ENCODE measurements around the gene CNTN1.

DNA sequence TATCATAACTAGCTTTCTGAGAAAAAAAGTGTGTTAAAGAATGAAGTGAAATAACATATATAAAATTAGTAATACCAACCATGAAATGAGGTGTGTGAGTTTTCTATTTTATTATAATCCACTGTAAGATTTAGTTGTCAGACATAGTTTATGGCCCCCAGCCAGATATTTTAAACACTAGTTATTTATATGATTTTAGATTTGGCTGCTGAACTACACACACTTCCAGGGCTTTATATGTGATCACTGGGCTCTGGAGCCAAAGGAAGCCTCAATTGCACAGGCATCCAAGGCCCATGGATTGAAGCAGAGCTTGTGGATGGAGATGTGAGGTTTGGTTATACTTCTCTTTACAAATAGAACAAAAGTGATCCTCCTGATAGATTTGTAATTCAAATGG lies 48.7 kb upstream of the CNTN1 start:
- TF ChIP-seq, protein P1, sequence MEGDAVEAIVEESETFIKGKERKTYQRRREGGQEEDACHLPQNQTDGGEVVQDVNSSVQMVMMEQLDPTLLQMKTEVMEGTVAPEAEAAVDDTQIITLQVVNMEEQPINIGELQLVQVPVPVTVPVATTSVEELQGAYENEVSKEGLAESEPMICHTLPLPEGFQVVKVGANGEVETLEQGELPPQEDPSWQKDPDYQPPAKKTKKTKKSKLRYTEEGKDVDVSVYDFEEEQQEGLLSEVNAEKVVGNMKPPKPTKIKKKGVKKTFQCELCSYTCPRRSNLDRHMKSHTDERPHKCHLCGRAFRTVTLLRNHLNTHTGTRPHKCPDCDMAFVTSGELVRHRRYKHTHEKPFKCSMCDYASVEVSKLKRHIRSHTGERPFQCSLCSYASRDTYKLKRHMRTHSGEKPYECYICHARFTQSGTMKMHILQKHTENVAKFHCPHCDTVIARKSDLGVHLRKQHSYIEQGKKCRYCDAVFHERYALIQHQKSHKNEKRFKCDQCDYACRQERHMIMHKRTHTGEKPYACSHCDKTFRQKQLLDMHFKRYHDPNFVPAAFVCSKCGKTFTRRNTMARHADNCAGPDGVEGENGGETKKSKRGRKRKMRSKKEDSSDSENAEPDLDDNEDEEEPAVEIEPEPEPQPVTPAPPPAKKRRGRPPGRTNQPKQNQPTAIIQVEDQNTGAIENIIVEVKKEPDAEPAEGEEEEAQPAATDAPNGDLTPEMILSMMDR (IDR thresholded peaks at IDR 0.05) = no peak
- TF ChIP-seq POLR2A (IDR thresholded peaks at IDR 0.05) = no peak
